Type B pancreatic cell (in vitro differentiated cells): Measurements from ENCODE around the gene ARHGAP44. TPM values are rescaled to one million over a fixed set of nuclear protein-coding genes. Genes with fewer than 3 reads are reported as not detected.
A peak's percentile ranks its signal among the peaks of the same experiment; 100 is the strongest.

Experiments
- DNase-seq: peaks from one replicate; pipeline ENCODE4 v3.0.0; 2021; ENCODE audit warnings: mixed read lengths; ENCODE audit not compliant: unreplicated experiment; ENCODE audit errors: extremely low spot score
- H3K27ac Mint-ChIP-seq: 2 replicates; pipeline ENCODE4 v1.8.0; 2021; ENCODE audit warnings: mild to moderate bottlenecking, mixed read lengths
- H3K27me3 Mint-ChIP-seq: 2 replicates; pipeline ENCODE4 v1.8.0; 2021; ENCODE audit warnings: mixed read lengths
- H3K36me3 Mint-ChIP-seq: 2 replicates; pipeline ENCODE4 v1.8.0; 2021; ENCODE audit warnings: mixed read lengths
- H3K4me1 Mint-ChIP-seq: one replicate; pipeline ENCODE4 v1.8.0; 2021; ENCODE audit warnings: mixed read lengths; ENCODE audit not compliant: unreplicated experiment
- H3K4me3 Mint-ChIP-seq: 2 replicates; pipeline ENCODE4 v1.8.0; 2021; ENCODE audit warnings: mild to moderate bottlenecking, mixed read lengths
- H3K9me3 Mint-ChIP-seq: 2 replicates; pipeline ENCODE4 v1.8.0; 2021; ENCODE audit warnings: mixed read lengths
- long read RNA-seq: library from polyadenylated mRNA; unstranded; transcript quantifications from one replicate; pipeline ENCODE4 v2.0.0, GENCODE V29; 2020
- total RNA-seq: library from RNA; stranded (reverse); gene quantifications from 2 replicates; pipeline ENCODE4 v1.2.1, GENCODE V29; 2021; ENCODE audit warnings: low replicate concordance
- TF ChIP-seq, protein P1 (sequence below): fragments of 200-600 bp; sonication (generic); conservative IDR thresholded peaks from 2 replicates; pipeline ENCODE4 v1.5.0; 2021; ENCODE audit warnings: antibody characterized with exemption, mild to moderate bottlenecking

The ARHGAP44 gene, protein sequence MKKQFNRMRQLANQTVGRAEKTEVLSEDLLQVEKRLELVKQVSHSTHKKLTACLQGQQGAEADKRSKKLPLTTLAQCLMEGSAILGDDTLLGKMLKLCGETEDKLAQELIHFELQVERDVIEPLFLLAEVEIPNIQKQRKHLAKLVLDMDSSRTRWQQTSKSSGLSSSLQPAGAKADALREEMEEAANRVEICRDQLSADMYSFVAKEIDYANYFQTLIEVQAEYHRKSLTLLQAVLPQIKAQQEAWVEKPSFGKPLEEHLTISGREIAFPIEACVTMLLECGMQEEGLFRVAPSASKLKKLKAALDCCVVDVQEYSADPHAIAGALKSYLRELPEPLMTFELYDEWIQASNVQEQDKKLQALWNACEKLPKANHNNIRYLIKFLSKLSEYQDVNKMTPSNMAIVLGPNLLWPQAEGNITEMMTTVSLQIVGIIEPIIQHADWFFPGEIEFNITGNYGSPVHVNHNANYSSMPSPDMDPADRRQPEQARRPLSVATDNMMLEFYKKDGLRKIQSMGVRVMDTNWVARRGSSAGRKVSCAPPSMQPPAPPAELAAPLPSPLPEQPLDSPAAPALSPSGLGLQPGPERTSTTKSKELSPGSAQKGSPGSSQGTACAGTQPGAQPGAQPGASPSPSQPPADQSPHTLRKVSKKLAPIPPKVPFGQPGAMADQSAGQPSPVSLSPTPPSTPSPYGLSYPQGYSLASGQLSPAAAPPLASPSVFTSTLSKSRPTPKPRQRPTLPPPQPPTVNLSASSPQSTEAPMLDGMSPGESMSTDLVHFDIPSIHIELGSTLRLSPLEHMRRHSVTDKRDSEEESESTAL
- total RNA-seq, result 10.9 and 17.5 TPM in 2 replicates
- long read RNA-seq, partial matches to known transcripts, result 8 of 8 reads
- long read RNA-seq, other reads (novel, unspliced or antisense), result 0 of 8 reads

DNA sequence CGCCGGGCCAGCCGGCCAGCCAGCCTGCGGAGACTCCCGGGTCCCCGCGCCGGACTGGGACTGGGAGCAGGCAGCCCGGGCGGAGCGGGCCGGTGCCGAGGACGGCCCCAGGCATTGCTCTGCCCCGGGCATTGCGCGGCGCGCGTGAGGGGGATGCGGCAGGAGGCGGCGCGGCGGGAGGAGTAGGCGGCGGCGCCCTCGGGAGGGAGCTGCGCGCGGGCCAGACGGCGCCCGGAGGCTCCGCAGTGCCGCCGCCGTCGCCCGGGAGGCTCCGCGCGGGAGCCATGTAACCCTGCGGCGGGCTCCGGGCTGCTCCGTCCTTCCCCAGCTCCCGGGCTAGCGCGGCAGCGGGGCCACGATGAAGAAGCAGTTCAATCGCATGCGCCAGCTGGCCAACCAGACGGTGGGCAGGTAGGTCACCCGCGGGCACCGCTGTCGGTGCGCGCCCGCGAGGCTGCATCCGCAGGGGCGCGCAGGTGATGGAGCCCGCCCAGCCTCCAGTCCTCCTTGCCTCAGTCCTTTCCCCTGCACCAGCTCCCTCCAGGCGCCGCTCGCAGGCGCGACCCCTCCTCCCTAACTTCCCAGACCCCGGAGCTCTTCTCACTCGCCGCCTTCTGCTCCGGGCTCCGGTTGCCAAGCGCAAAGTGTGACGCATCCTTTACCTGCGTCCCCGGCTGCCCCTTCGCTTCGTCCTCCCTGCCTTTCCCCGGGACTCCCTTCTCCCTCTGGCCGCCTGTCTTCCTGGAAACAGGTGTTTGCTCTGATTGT, at the start of gene ARHGAP44:
Gene ARHGAP44, plus strand, starts transcription at position 18 of the 768 bp plus-strand sequence. Its CDS starts 341 bp downstream, at position 359.
- Mint-ChIP-seq H3K36me3 (no peaks in the 10 kb centered on the region), H3K9me3 (no peaks in the 10 kb centered on the region), H3K4me3 (peak within 1 kb of the TSS; percentile 95), H3K27me3 (peaks cover 41% of the 10 kb centered on the region), H3K4me1 (peaks cover 5% of the 10 kb centered on the region), H3K27ac (peak within 1 kb of the TSS; percentile 83)
- TF ChIP-seq, protein P1, sequence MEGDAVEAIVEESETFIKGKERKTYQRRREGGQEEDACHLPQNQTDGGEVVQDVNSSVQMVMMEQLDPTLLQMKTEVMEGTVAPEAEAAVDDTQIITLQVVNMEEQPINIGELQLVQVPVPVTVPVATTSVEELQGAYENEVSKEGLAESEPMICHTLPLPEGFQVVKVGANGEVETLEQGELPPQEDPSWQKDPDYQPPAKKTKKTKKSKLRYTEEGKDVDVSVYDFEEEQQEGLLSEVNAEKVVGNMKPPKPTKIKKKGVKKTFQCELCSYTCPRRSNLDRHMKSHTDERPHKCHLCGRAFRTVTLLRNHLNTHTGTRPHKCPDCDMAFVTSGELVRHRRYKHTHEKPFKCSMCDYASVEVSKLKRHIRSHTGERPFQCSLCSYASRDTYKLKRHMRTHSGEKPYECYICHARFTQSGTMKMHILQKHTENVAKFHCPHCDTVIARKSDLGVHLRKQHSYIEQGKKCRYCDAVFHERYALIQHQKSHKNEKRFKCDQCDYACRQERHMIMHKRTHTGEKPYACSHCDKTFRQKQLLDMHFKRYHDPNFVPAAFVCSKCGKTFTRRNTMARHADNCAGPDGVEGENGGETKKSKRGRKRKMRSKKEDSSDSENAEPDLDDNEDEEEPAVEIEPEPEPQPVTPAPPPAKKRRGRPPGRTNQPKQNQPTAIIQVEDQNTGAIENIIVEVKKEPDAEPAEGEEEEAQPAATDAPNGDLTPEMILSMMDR, result no peak
- peak; percentile 80 for DNase-seq

DNA sequence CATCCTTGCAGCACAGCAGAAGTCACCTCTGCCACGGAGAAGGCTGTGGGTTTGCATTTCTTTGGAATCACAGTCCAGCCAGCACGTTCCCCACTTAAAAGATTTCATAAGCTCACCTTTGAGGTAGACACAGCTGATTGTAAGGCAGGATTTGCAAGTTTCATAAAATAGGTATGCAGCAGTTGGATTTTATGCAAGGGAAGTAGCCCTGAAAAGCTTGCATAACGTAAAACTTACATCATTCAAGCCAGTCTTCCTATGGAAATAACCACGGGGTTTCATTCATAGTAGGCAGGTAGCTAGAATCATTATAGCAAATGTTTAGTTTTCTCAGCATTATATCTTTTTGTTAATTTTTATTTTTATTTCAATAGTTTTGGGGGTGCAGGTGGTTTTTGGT, 49.8 kb upstream of the ARHGAP44 start:
- no peaks in the 10 kb centered on the region for H3K36me3 Mint-ChIP-seq
- H3K4me3 Mint-ChIP-seq, result no peak overlapping the region
- peaks cover 9% of the 10 kb centered on the region for H3K27me3 Mint-ChIP-seq
- DNase-seq, result no peak
- no peaks in the 10 kb centered on the region for H3K9me3 Mint-ChIP-seq
- H3K4me1 Mint-ChIP-seq, result peaks cover 12% of the 10 kb centered on the region
- no peak overlapping the region for H3K27ac Mint-ChIP-seq
- TF ChIP-seq, protein P1, result no peak

DNA sequence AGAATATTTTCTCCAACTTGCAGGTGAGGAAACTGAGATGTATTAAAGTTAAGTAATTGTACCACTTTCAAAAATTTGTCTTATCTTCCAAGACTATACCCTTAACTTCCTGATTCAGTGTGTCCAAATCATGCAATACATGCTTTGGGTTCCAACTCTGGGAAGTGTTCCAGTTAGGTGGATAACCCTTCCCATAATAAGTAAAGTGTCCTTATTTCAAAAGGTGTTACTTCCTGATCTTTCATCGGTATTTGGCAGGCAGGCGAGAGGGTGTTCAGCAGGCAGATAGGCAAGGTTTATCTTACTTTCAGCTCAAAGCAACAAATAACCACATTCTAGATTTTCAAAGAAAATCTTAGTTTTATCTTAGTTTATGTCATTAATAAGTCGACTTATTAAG, 46.3 kb upstream of the ARHGAP44 start:
- H3K27ac Mint-ChIP-seq, result no peak overlapping the region
- DNase-seq, result no peak
- H3K36me3 Mint-ChIP-seq, result no peaks in the 10 kb centered on the region

DNA sequence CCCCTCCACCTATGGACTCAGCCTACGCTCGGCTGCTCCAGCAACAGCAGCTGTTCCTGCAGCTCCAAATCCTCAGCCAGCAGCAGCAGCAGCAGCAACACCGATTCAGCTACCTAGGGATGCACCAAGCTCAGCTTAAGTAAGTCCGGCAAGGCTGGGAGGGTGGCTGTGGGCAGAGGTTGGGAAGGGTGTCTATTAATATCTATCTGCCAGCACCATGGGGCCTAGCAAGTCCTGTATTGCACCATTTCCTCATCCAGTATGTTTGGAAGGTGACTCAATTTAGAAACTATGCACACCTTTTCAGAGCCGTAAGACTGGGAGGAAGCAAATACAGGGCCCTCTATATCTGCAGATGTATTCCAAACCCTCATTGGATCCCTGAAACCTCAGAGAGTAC, 45.0 kb upstream of the ARHGAP44 start:
- DNase-seq, result no peak
- Mint-ChIP-seq H3K4me3 (no peak overlapping the region), H3K4me1 (peaks cover 10% of the 10 kb centered on the region), H3K9me3 (no peaks in the 10 kb centered on the region), H3K36me3 (no peaks in the 10 kb centered on the region), H3K27me3 (peaks cover 5% of the 10 kb centered on the region), H3K27ac (peak overlapping the region; percentile 77)
- TF ChIP-seq, protein P1, result no peak

More for the DNA sequence above, 46.3 kb upstream of the ARHGAP44 start:
- H3K9me3 Mint-ChIP-seq, result no peaks in the 10 kb centered on the region
- TF ChIP-seq, protein P1, result no peak
- H3K4me3 Mint-ChIP-seq, result no peak overlapping the region
- peaks cover 10% of the 10 kb centered on the region for H3K4me1 Mint-ChIP-seq
- H3K27me3 Mint-ChIP-seq, result peaks cover 5% of the 10 kb centered on the region

DNA sequence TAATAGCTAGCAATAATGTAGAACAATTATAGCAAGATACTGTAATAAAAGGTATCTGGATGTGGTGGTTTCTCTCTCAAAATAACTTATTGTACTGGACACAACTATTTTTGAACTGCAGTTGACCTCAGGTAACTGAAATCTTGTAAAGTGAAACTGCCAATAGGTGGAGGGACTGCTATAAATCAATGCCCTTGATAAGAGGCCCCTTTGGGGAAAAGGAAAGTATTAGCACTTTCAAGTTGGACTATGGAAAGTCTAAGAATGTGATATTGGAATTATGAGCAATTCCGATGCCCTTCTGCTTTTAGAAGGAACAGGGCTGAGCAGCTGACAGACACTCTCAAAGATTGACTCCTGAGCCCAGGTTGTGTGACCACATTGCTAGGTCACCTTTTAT, 44.5 kb upstream of the ARHGAP44 start:
- no peak overlapping the region for H3K4me3 Mint-ChIP-seq
- peak overlapping the region; percentile 77 for H3K27ac Mint-ChIP-seq
- H3K27me3 Mint-ChIP-seq, result peaks cover 5% of the 10 kb centered on the region
- TF ChIP-seq, protein P1, result no peak
- DNase-seq, result no peak
- peaks cover 10% of the 10 kb centered on the region for H3K4me1 Mint-ChIP-seq
- no peaks in the 10 kb centered on the region for H3K9me3 Mint-ChIP-seq
- H3K36me3 Mint-ChIP-seq, result no peaks in the 10 kb centered on the region
